Measurements from ENCODE around the gene PCSK4. TPM values are rescaled to one million over a fixed set of nuclear protein-coding genes. Genes with fewer than 3 reads are reported as not detected.

The PCSK4 gene
- total and polyA plus RNA-seq, 9 of the 15 experiments (the other 6 are each of a cell fraction or from before 2014, with no cell fraction given) = 0.01 to 9.1 (median 2.1) TPM; not detected in 1

DNA sequence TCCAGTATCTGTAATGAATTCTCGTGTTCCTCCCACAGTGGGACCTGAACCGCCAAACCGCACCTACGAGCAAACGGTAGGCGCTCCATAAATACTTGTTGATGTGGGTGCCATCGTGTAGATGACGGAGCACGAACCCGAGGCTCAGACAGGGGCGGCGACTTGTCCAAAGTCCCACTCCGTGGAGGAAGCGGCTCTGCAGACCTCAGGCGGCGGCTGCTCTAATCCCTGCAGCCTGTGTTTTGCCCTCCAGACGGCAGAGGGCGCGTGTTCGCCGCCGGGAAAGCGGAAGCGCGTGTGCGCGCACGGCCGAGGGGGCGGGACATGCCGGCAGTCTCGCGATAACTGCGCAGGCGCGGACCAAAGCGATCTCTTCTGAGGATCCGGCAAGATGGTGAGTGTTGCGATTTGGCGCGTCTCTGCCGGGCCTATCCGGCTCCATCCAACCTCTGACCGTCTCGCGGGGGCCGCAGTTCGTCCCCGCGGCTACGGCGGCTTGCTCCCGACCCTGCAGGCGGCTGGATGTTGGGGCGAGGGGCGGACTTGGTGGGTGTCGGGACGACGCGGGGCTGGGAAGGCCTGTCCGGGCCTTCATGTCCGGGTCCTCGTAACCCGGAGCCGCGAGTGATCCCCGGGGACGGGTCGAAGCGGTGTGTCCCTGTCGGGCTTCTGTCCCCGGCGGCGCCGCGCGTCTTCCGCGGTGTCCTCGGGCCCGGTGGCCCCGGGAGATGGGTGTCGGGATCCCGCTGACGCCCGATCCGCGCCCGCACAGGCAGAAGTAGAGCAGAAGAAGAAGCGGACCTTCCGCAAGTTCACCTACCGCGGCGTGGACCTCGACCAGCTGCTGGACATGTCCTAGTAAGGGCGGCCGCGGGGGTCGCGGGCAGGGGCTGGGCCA, 51.9 kb downstream of the PCSK4 start, which contains the start of gene RPS15 (continued):
- TF ChIP-seq, protein P1, sequence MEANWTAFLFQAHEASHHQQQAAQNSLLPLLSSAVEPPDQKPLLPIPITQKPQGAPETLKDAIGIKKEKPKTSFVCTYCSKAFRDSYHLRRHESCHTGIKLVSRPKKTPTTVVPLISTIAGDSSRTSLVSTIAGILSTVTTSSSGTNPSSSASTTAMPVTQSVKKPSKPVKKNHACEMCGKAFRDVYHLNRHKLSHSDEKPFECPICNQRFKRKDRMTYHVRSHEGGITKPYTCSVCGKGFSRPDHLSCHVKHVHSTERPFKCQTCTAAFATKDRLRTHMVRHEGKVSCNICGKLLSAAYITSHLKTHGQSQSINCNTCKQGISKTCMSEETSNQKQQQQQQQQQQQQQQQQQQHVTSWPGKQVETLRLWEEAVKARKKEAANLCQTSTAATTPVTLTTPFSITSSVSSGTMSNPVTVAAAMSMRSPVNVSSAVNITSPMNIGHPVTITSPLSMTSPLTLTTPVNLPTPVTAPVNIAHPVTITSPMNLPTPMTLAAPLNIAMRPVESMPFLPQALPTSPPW (CRISPR knock-in tag; IDR thresholded peaks at IDR 0.05) = peak; percentile 40
- TF ChIP-seq RBM15 (IDR thresholded peaks at IDR 0.05; ENCODE audit: insufficient read depth, low read length) (peak; percentile 97), HDAC6 (IDR thresholded peaks at IDR 0.05; ENCODE audit: low read depth, low read length) (0 out of 2 replicates have a peak, but pooled peaks have one; percentile 15), CBX5 (IDR thresholded peaks at IDR 0.05; ENCODE audit: borderline replicate concordance, low read depth) (0 out of 2 replicates have a peak, but pooled peaks have one; percentile 15), POLR2B (IDR thresholded peaks at IDR 0.05; ENCODE audit: low read depth, partially characterized antibody) (peak; percentile 99), CREB1 (IDR thresholded peaks at IDR 0.05) (peak; percentile 81), CREB1 (CRISPR knock-in tag; IDR thresholded peaks at IDR 0.05) (peak; percentile 87), CBX3 (IDR thresholded peaks at IDR 0.05; ENCODE audit: borderline replicate concordance in 1 of 2, low read length in 2 of 2) (peak in 1 of 2 experiments; percentile 73; a peak in 1 of 3 replicates), ZNF785 (CRISPR knock-in tag; IDR thresholded peaks at IDR 0.05) (no peak), TAF1 (IDR thresholded peaks at IDR 0.05; ENCODE audit: control insufficient read depth, extremely low read depth, insufficient read depth, low read length, severe bottlenecking) (peak; percentile 99), CC2D1A (IDR thresholded peaks at IDR 0.05) (peak; percentile 75), ATF7 (IDR thresholded peaks at IDR 0.05) (peak; percentile 87), HNRNPH1 (optimal IDR thresholded peaks at IDR 0.05; ENCODE audit: low read depth, low read length) (no peak)
- TF ChIP-seq, protein P2, sequence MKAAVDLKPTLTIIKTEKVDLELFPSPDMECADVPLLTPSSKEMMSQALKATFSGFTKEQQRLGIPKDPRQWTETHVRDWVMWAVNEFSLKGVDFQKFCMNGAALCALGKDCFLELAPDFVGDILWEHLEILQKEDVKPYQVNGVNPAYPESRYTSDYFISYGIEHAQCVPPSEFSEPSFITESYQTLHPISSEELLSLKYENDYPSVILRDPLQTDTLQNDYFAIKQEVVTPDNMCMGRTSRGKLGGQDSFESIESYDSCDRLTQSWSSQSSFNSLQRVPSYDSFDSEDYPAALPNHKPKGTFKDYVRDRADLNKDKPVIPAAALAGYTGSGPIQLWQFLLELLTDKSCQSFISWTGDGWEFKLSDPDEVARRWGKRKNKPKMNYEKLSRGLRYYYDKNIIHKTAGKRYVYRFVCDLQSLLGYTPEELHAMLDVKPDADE (conservative IDR thresholded peaks at IDR 0.05; ENCODE audit: control insufficient read depth, low read depth, low read length) = peak; percentile 77
- TF ChIP-seq, protein P3, sequence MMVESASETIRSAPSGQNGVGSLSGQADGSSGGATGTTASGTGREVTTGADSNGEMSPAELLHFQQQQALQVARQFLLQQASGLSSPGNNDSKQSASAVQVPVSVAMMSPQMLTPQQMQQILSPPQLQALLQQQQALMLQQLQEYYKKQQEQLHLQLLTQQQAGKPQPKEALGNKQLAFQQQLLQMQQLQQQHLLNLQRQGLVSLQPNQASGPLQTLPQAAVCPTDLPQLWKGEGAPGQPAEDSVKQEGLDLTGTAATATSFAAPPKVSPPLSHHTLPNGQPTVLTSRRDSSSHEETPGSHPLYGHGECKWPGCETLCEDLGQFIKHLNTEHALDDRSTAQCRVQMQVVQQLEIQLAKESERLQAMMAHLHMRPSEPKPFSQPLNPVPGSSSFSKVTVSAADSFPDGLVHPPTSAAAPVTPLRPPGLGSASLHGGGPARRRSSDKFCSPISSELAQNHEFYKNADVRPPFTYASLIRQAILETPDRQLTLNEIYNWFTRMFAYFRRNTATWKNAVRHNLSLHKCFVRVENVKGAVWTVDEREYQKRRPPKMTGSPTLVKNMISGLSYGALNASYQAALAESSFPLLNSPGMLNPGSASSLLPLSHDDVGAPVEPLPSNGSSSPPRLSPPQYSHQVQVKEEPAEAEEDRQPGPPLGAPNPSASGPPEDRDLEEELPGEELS (CRISPR knock-in tag; IDR thresholded peaks at IDR 0.05; ENCODE audit: borderline replicate concordance) = no peak; the same call in 1 of the 2 replicates
- TF ChIP-seq, protein P4, sequence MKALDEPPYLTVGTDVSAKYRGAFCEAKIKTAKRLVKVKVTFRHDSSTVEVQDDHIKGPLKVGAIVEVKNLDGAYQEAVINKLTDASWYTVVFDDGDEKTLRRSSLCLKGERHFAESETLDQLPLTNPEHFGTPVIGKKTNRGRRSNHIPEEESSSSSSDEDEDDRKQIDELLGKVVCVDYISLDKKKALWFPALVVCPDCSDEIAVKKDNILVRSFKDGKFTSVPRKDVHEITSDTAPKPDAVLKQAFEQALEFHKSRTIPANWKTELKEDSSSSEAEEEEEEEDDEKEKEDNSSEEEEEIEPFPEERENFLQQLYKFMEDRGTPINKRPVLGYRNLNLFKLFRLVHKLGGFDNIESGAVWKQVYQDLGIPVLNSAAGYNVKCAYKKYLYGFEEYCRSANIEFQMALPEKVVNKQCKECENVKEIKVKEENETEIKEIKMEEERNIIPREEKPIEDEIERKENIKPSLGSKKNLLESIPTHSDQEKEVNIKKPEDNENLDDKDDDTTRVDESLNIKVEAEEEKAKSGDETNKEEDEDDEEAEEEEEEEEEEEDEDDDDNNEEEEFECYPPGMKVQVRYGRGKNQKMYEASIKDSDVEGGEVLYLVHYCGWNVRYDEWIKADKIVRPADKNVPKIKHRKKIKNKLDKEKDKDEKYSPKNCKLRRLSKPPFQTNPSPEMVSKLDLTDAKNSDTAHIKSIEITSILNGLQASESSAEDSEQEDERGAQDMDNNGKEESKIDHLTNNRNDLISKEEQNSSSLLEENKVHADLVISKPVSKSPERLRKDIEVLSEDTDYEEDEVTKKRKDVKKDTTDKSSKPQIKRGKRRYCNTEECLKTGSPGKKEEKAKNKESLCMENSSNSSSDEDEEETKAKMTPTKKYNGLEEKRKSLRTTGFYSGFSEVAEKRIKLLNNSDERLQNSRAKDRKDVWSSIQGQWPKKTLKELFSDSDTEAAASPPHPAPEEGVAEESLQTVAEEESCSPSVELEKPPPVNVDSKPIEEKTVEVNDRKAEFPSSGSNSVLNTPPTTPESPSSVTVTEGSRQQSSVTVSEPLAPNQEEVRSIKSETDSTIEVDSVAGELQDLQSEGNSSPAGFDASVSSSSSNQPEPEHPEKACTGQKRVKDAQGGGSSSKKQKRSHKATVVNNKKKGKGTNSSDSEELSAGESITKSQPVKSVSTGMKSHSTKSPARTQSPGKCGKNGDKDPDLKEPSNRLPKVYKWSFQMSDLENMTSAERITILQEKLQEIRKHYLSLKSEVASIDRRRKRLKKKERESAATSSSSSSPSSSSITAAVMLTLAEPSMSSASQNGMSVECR (CRISPR knock-in tag; IDR thresholded peaks at IDR 0.05) = peak; percentile 81
